ENCODE results near the gene HERC2.

DNA sequence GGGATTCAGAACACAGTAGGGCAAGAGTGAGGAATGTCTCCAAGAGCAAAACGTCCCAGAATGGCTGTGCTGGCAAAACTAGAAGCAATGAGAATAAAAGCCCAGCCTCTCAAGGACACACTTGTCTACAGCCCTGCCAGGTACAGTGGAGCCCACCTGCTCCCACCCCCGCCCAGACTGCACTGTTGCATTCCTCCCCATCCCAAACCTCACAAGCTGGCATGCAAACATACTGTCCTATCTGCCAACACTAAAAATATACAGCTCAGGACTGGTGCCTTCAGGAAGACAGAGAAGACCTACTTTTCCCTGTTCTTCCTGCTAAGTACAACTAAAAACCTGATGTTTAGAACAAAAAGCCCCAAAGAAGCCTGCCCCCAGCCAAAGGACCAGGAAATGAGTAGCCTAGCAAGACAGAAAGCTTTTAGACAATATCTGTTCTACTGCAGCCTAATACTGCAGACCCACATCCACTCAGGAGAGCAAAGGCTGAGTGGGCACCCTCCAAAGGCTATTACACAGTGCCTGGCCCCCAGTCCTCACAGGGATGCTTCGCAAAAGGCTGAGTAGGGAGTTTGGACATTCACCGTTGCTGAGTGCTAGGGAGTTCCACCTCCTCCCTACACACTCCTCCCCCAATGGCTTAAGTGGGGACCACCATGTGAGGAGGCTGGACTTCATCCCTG, 236.3 kb downstream of the HERC2 start:
- TF ChIP-seq POLR2A (IDR thresholded peaks at IDR 0.05): no peak
- TF ChIP-seq, protein P1, sequence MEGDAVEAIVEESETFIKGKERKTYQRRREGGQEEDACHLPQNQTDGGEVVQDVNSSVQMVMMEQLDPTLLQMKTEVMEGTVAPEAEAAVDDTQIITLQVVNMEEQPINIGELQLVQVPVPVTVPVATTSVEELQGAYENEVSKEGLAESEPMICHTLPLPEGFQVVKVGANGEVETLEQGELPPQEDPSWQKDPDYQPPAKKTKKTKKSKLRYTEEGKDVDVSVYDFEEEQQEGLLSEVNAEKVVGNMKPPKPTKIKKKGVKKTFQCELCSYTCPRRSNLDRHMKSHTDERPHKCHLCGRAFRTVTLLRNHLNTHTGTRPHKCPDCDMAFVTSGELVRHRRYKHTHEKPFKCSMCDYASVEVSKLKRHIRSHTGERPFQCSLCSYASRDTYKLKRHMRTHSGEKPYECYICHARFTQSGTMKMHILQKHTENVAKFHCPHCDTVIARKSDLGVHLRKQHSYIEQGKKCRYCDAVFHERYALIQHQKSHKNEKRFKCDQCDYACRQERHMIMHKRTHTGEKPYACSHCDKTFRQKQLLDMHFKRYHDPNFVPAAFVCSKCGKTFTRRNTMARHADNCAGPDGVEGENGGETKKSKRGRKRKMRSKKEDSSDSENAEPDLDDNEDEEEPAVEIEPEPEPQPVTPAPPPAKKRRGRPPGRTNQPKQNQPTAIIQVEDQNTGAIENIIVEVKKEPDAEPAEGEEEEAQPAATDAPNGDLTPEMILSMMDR (IDR thresholded peaks at IDR 0.05): no peak
